GM23248 (cell line): ENCODE measurements around the gene CASR. TPM values are rescaled to one million over a fixed set of nuclear protein-coding genes. Genes with fewer than 3 reads are reported as not detected.

Source experiments
- DNase-seq: peaks from one replicate; pipeline ENCODE4 v3.0.0-alpha.2; 2015
- H2AFZ ChIP-seq: fragments of 200-600 bp; sonication (generic); 2 replicates; pipeline ENCODE4 v1.6.1; 2016; ENCODE audit warnings: antibody characterized with exemption
- H3F3A ChIP-seq: fragments of 200-600 bp; sonication (generic); 2 replicates; pipeline ENCODE4 v1.6.1; 2016; ENCODE audit warnings: mild to moderate bottlenecking, antibody characterized with exemption, mixed run types; ENCODE audit not compliant: insufficient read depth
- H3K27ac ChIP-seq: fragments of 200-600 bp; sonication (generic); 2 replicates; pipeline ENCODE4 v1.5.1; 2016; ENCODE audit warnings: mild to moderate bottlenecking
- H3K27me3 ChIP-seq: fragments of 200-600 bp; sonication (generic); replicated peaks from 2 replicates; pipeline ENCODE4 v1.6.1; 2016; ENCODE audit warnings: mild to moderate bottlenecking; ENCODE audit not compliant: insufficient read depth
- H3K36me3 ChIP-seq: fragments of 200-600 bp; sonication (generic); 2 replicates; pipeline ENCODE4 v1.6.1; 2016; ENCODE audit warnings: low read depth, mild to moderate bottlenecking
- H3K4me1 ChIP-seq: fragments of 200-600 bp; sonication (generic); 2 replicates; pipeline ENCODE4 v1.6.1; 2016; ENCODE audit warnings: mild to moderate bottlenecking; ENCODE audit not compliant: insufficient read depth
- H3K4me2 ChIP-seq: fragments of 200-600 bp; sonication (generic); one replicate; pipeline ENCODE4 v1.6.1; 2016; ENCODE audit warnings: mild to moderate bottlenecking; ENCODE audit not compliant: unreplicated experiment
- H3K4me3 ChIP-seq: fragments of 200-600 bp; sonication (generic); 2 replicates; pipeline ENCODE4 v1.5.1; 2016; ENCODE audit warnings: mild to moderate bottlenecking
- H3K79me2 ChIP-seq: fragments of 200-600 bp; sonication (generic); 2 replicates; pipeline ENCODE4 v1.6.1; 2016; ENCODE audit warnings: mild to moderate bottlenecking; ENCODE audit not compliant: insufficient read depth
- H3K9ac ChIP-seq: fragments of 200-600 bp; sonication (generic); 2 replicates; pipeline ENCODE4 v1.6.1; 2016; ENCODE audit warnings: mild to moderate bottlenecking
- H3K9me2 ChIP-seq: fragments of 200-600 bp; sonication (generic); 2 replicates; pipeline ENCODE4 v1.6.1; 2016; ENCODE audit warnings: mixed run types, mild to moderate bottlenecking, moderate library complexity; ENCODE audit not compliant: insufficient read depth
- H3K9me3 ChIP-seq: fragments of 200-600 bp; sonication (generic); one replicate; pipeline ENCODE4 v1.6.1; 2017; ENCODE audit warnings: low read depth
- H4K20me1 ChIP-seq: fragments of 200-600 bp; sonication (generic); 2 replicates; pipeline ENCODE4 v1.6.0; 2016; ENCODE audit not compliant: insufficient read depth
- EZH2 ChIP-seq: fragments of 200-600 bp; sonication (generic); IDR thresholded peaks from 2 replicates; pipeline ENCODE4 v1.6.1; 2018; ENCODE audit warnings: antibody characterized with exemption, mild to moderate bottlenecking; ENCODE audit not compliant: insufficient read depth, poor library complexity, severe bottlenecking
- EZH2phosphoT487 ChIP-seq: fragments of 200-600 bp; sonication (generic); IDR thresholded peaks from 2 replicates; pipeline ENCODE4 v1.6.1; 2018; ENCODE audit warnings: antibody characterized with exemption, moderate library complexity, mild to moderate bottlenecking, low read depth; ENCODE audit not compliant: insufficient read depth
- WGBS, 2 experiments: methylation state at CpG; one replicate each; pipeline ENCODE4 v1.1.6; 2015 to 2017; ENCODE audit warnings: low lambda C conversion rate in 2 of 2, low coverage in 1 of 2; ENCODE audit errors: missing lambda C conversion rate in 2 of 2; 5-methylcytosine and 5-hydroxymethylcytosine counted together
- in situ Hi-C: fragments of 300-500 bp; cut with MboI; formaldehyde crosslinking; loops from 2 replicates; pipeline ENCODE4 v1.15.0; 2020
- polyA plus RNA-seq: library from polyadenylated mRNA; unstranded; fragments of >200 nt; fragmentation: Nextera tagmentation; extraction: Ambion mirVana; gene quantifications from 2 replicates; pipeline ENCODE4 v1.2.1, GENCODE V29; 2016
- total RNA-seq: library from RNA; depleted of rRNA; stranded (reverse); fragments of >200 nt; shearing (Covaris generic); gene quantifications from 2 replicates; pipeline ENCODE4 v1.2.3, GENCODE V29; 2014

The CASR gene
- total and polyA plus RNA-seq, 2 experiments from 2014 or later: not detected

DNA sequence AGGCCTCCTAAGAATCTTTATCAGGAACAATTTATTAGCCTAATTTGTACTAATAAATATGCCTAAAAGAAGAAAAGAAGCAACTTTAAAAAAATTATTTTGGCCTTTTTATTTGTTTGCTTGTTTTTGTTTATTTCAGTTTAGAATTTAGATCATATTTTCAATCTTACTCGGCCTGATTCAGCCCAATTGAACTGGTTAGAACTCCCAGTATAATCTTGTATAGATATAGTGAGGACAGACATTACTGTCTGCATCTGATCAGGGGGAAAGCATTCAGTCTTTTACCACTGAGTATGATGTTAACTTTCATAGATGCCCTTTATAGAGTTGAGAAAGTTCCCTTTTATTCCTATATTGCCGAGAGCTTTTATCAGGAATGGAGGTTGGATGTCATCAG is 85.6 kb downstream of the CASR start:
- H4K20me1 ChIP-seq: no peaks in the 10 kb centered on the region
- no peak for DNase-seq
- H3K36me3 ChIP-seq: no peaks in the 10 kb centered on the region
- no peaks in the 10 kb centered on the region for H3K79me2 ChIP-seq
- H3K27ac ChIP-seq: no peak overlapping the region
- 33 to 54% methylated on average over 2 of the region's 2 CpGs for WGBS, 2 experiments
- no peak overlapping the region for H2AFZ ChIP-seq
- TF ChIP-seq EZH2phosphoT487 (no peak), EZH2 (no peak)
- no peak overlapping the region for H3K9ac ChIP-seq
- no peak overlapping the region for H3K4me2 ChIP-seq
- no peaks in the 10 kb centered on the region for H3K27me3 ChIP-seq
- in situ Hi-C loops: loop anchor here (25.0 kb wide), 1 partner anchor 707 kb away; the partner anchor contains the start of gene ARGFX
- no peaks in the 10 kb centered on the region for H3K9me2 ChIP-seq
- H3K4me3 ChIP-seq: no peak overlapping the region
- no peaks in the 10 kb centered on the region for H3F3A ChIP-seq
- H3K4me1 ChIP-seq: no peaks in the 10 kb centered on the region
- H3K9me3 ChIP-seq: no peaks in the 10 kb centered on the region

- Histone ChIP-seq H3F3A (no peaks in the 10 kb centered on the region), H3K9ac (no peak overlapping the region), H2AFZ (no peak overlapping the region), H3K79me2 (no peaks in the 10 kb centered on the region), H3K27ac (no peak overlapping the region), H3K4me3 (no peak overlapping the region), H3K9me3 (no peaks in the 10 kb centered on the region), H3K27me3 (no peaks in the 10 kb centered on the region), H3K36me3 (no peaks in the 10 kb centered on the region), H3K4me1 (no peaks in the 10 kb centered on the region), H3K9me2 (no peaks in the 10 kb centered on the region), H4K20me1 (no peaks in the 10 kb centered on the region), H3K4me2 (no peak overlapping the region)
- TF ChIP-seq EZH2 (no peak), EZH2phosphoT487 (no peak)
- DNase-seq: no peak
- WGBS, 2 experiments: 48 to 63% methylated on average over 3 of the region's 3 CpGs
- in situ Hi-C loops: loop anchor here (25.0 kb wide), 1 partner anchor 709 kb away; the partner anchor contains the start of gene ARGFX
Measured at GRCh38 chr3:122271246-122271898, 87.9 kb downstream of the CASR start.

GRCh38 chr3:122272879-122273278 is 89.4 kb downstream of the CASR start:
- H2AFZ ChIP-seq: no peak overlapping the region
- H3K4me2 ChIP-seq: no peak overlapping the region
- DNase-seq: no peak
- no peak overlapping the region for H3K9ac ChIP-seq
- no peaks in the 10 kb centered on the region for H3K9me2 ChIP-seq
- H3K9me3 ChIP-seq: no peaks in the 10 kb centered on the region
- no peaks in the 10 kb centered on the region for H3F3A ChIP-seq
- H3K36me3 ChIP-seq: no peaks in the 10 kb centered on the region
- TF ChIP-seq EZH2phosphoT487 (no peak), EZH2 (no peak)
- no peaks in the 10 kb centered on the region for H3K79me2 ChIP-seq
- no peak overlapping the region for H3K4me3 ChIP-seq
- no peaks in the 10 kb centered on the region for H4K20me1 ChIP-seq
- no peaks in the 10 kb centered on the region for H3K4me1 ChIP-seq
- H3K27ac ChIP-seq: no peak overlapping the region
- in situ Hi-C loops: loop anchor here (25.0 kb wide), 1 partner anchor 711 kb away; the partner anchor contains the start of gene ARGFX
- no peaks in the 10 kb centered on the region for H3K27me3 ChIP-seq

GRCh38 chr3:122273498-122273897 is 90.0 kb downstream of the CASR start:
- Histone ChIP-seq H3K9me2 (no peaks in the 10 kb centered on the region), H3K79me2 (no peaks in the 10 kb centered on the region), H4K20me1 (no peaks in the 10 kb centered on the region), H2AFZ (no peak overlapping the region), H3K36me3 (no peaks in the 10 kb centered on the region), H3K9me3 (no peaks in the 10 kb centered on the region), H3K9ac (no peak overlapping the region), H3K4me3 (no peak overlapping the region), H3F3A (no peaks in the 10 kb centered on the region), H3K4me1 (no peaks in the 10 kb centered on the region), H3K4me2 (no peak overlapping the region), H3K27me3 (no peaks in the 10 kb centered on the region), H3K27ac (no peak overlapping the region)
- DNase-seq: no peak
- TF ChIP-seq EZH2 (no peak), EZH2phosphoT487 (no peak)
- in situ Hi-C loops: loop anchor here (25.0 kb wide), 1 partner anchor 711 kb away; the partner anchor contains the start of gene ARGFX
- 29 to 33% methylated on average over 2 of the region's 2 CpGs for WGBS, 2 experiments
